ENCODE results near the gene ITGB3BP.
"Not testable (repeated sequence)": the region's sequence is repeated elsewhere in the genome, so short reads cannot be mapped to it uniquely, and the experiment has no call there.

ITGB3BP gene

DNA sequence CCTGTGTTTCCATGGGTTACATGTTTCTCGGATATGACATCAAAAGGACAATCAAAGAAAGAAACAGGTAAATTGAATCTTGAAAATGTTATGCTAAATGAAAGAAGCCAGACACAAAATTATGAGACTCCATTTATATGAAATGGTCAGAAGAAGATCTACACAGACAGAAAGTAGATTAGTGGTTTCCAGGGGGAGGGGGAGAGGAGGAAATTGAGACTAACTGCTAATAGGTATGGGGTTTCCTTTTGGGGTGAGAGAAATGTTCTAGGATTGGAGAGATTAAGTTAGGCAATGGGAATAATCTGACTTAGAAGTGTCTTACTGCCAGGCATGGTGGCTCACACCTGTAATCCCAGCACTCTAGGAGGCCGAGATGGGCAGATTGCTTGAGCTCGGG lies 21.8 kb downstream of the ITGB3BP start:
- DNase-seq: no peak

DNA sequence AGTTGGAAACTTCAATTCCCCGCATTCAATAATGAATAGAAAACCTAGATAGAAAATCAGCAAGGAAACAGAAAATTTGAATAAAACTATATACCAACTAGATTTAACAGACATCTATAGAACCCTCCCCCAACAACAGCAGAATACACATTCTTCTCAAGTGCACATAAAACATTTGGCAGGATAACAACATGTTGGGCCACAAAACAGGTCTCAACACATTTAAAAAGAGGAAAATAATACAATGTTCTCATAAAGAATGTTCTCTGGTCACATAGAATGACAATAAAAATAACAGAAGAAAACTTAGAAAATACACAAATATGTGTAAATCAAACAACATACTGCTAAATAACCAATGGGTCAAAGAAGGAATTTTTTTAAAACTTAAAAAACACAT lies 24.9 kb downstream of the ITGB3BP start:
- DNase-seq: no peak

DNA sequence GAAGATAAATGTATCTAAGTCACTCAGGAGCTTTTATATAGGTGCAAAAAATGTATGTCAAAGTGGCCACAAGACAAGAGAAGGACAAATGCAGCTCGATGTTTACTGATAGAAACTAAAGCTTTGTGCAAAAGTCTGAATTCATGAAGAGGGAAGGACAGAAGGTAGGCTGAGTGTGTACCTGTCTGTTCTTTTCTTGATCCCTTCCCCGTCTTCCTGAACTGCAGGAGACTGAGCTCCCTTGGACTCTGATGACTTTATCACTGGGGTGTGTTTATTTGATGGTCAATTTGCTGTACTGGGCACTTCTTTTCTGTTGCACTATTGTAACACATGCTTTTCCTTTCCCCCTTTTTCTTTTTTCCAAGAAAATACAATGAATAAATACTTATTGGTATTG lies 25.4 kb downstream of the ITGB3BP start:
- DNase-seq: no peak

DNA sequence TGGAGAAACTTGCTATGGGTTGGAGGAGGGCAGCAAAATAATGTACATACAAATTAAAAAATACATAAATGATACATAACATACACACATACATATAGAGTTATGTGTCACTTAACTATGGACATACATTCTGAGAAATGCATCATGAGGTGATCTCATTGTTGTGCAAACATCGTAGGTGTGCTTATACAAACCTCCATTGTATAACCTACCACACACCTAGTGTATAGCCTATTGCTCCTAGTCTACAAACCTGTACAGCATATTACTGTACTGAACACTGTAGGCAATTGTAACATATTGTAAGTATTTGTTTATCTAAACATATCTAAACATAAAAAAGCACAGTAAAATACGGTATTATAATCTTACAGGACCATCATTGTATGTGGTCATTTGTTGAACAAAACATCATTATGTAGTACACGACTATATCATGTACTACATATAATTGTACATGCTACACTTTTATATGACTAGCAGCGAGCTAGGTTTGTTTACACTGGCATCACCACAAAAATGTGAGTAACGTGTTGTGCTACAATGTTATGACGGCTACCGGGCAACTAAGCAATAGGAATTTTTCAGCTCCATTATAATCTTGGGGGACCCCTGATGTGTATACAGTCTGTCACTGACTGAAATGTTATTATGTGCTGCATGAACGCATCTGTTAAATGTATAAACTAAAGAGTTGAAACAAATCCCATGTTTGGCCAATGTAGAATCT lies 35.5 kb downstream of the ITGB3BP start:
- DNase-seq: no peak

DNA sequence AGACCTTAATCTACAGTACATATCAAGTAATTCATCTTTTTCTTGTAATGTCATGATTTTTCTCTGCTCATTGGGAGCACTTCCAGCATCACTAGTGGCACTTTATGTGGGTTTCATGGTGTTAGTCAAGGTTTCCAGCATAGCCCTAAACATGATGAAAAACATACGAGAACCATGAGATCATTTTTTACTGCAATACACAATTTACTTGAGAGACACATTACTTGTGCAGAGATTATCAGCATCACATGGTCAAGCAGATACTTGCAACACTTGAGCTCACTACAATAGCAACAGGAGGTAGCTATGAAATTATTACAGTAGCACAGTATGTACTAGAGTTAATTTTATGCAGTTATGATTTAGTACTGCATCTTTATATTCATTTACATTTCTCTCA lies 36.4 kb downstream of the ITGB3BP start:
- no peak for DNase-seq

DNA sequence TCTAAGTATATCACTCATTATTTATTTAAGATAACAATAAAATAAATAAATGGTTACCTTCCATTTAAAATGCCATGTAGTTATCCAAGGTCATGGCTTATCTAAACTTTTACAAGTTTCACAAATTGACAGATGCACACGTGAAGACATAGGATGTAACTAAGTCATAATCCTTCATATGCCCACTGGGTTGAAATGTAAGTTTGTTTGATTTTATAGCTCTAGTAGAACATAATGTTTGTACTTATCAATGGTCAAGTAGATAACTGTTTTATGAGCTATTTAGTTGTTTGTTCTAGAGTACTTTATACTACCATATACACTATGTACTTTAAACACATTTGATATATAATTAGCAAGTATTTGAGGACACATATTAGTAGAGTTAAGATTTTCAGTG lies 43.0 kb downstream of the ITGB3BP start:
- no peak for DNase-seq

DNA sequence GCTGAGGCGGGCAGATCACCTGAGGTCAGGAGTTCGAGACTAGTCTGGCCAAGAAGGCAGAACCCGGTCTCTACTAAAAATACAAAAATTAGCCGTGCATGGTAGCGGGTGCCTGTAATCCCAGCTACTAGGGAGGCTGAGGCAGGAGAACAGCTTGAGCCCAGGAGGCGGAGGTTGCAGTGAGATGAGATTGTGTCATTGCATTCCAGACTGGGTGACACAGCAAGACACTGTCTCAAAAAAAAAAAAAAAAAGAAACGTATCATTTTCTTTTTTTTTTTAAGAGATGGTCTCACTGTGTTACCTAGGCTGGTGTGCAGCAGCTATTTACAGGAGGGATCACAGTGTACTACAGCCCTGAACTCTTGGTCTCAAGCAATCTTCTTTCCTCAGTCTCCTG lies 47.3 kb downstream of the ITGB3BP start:
- DNase-seq: no peak

DNA sequence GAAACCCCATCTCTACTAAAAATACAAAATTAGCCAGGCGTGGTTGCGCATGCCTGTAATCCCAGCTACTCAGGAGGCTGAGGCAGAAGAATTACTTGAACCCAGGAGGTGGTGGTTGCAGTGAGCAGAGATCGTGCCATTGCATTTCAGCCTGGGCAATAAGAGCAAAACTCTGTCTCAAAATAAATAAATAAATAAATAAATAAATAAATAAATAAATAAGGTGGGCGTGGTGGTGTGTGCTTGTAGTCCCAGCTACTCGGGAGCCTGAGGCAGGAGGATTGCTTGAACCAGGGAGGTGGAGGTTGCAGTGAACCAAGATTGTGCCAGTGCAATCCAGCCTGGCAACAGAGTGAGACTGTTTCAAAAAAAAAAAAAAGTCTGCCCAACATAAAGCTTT lies 54.3 kb downstream of the ITGB3BP start:
- DNase-seq: not testable (repeated sequence)

DNA sequence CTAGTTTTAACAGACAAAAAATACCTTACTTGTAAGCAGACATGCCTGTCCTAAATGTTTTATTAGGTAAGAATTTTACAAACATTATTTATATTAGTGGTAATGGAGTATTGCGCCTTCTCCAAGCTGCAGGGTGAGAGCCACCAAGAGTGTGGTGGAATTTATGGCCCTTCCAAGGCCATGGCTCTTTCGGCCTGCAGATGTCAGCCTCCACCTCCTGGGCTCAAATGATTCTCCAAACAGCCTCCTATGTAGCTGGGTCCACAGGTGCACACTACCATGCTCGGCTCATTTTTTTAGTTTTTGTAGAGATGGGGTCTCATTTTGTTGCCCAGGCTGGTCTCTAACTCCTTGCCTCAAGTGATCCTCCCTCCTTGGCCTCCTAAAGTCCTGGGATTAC lies 56.3 kb downstream of the ITGB3BP start:
- DNase-seq: no peak

DNA sequence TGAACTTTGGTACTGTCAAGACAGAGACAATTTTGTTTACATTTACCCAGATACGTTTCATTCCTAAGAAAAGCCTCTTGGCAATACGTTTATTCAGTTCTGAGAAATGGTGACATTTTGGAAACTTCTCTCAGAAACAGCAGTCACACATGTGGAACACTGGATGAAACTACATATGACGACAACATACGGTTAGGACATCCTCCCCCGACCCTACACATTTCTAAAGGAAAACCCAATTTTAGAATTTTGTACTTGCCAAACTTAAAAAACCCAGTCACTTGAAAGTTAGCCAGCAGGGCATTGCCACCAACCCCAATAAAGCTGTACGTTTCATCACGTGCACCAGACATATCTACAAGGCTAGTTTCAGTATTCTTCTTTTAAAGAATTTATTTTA lies 56.8 kb downstream of the ITGB3BP start:
- DNase-seq: no peak

DNA sequence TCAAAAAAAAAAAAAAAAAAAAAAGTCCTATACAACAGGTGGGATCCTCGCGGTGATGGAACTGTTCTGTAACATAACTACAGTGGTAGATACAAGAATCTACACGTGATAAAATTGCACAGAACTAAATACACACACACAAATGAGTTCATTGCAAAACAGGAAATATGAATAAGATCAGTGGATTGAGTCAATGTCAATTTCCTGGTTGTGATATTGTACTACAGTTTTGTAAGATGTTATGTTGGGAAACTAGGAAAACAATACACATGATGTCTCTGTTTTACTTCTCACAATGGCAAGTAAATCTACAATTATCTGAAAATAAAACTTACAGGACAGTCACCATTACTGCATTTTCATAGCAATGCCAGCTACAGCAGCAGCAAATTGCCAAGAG lies 59.8 kb downstream of the ITGB3BP start:
- no peak for DNase-seq

DNA sequence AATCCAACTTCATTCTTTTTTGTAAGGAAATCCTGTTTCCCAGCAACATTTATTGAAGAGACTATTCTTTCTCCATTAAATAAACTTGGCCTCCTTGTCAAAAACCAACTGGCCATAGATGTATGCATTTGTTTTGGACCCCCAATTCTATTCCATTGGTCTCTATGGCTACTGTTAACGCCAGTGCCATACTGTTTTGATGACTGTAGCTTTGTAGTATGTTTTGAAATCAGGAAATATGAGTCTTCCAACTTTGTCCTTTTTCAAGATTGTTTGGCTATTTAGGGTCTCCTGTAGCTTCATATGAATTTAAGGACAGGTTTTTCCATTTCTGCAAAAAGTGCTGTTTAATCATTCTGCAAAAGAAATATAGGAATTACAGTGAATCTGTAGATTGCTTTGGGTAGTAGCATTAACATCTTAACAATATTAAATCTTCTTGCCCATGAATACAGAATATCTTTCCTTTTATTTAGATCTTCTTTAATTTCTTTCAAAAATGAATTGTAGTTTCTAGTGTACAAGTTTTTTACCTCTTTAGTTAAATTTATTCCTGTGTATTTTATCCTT lies 61.3 kb downstream of the ITGB3BP start:
- DNase-seq: no peak

DNA sequence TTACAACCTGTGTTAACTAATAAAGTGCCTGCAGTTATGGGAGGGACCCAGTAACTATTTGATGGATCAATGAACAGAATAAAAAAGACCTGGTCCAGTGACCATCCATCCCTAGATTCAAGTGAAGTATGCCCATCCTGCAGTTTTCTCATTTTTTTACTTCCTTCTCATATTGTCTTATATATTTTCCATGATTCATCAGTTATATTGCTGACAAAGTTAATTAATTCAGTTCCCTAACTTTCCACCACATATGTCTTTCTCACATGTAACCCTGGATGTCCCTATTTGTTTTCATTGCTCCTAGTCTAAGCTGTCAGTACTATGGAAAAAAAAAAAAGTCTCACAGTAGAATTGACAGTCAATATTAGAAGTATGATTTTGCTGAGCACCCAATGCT lies 64.3 kb downstream of the ITGB3BP start:
- no peak for DNase-seq

DNA sequence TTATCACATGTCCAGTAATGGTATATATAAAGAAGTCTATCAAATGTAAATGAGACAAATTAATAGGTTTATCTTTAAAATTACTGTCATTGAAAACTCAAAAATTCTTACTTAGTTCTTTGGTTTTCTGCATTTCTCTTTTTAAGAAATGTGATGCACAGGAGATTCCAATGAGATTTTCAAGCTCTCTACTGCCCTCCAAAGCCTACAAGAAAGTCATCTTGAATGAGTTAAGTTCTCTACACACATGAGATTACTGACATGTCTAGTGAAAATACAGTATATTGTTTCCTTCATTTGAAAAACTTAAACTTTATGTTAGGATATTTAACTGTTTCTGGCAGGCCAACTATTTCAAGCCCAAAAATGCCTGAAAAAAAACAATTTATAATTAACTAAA lies 68.8 kb downstream of the ITGB3BP start:
- no peak for DNase-seq

DNA sequence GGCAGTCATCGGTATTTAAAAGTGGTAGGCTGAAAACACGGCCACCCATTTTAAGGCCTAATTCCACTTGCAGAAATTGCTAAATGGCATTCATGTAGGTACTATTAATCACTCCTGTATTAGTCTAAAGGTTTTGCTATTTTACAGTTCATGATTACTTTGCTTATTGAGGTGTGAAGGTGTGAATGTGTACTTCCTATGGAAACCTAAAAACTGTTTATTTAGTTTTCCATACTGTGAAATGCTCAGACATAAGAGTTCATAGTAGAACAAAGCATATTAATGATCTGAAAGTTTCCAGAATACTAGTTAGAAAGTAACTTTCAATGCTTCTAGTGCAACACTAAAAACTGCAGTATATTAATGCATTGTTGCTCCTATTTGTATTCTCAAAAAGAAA lies 69.8 kb downstream of the ITGB3BP start:
- no peak for DNase-seq

DNA sequence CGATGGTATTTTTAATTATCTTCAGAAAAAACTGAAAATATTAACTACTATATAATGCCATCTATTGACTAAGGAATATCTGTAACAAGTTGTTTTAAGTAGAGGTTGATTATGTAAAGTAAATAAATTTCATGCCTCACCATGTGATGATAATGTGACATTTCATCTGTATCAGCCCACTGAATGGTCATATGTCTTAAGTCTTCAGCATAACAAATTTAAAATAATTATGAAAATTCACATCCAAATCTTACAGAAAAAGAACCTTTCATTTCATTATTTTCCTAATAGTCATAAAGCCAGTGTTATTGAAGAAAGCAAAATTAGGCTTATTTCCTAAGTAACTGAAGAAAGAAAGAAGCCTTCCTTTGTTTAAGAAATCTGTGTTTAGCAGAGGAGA lies 72.6 kb downstream of the ITGB3BP start:
- no peak for DNase-seq

DNA sequence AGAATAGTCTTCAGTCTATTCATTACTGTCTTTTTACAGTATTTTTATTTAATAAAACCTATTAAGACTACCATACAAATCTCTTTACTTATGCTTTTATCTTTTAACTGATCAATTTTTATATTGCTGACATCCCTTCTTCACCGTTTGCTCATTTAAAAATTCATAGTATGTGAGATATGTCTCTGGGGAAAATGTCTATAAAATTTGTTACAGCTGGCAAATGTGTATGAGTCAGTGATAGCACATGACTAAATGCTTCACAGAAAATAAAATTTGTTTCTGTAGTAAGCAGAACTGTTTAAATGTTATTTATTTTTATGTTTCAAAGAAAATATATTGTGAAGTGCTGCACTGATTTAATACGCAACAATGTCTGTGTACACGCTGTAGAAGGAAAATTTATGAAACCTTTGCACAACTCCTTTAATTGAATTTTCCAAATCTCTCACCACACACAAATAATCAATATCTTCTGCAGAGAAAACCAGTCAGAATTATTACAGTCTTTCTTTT lies 74.2 kb downstream of the ITGB3BP start:
- DNase-seq: no peak

DNA sequence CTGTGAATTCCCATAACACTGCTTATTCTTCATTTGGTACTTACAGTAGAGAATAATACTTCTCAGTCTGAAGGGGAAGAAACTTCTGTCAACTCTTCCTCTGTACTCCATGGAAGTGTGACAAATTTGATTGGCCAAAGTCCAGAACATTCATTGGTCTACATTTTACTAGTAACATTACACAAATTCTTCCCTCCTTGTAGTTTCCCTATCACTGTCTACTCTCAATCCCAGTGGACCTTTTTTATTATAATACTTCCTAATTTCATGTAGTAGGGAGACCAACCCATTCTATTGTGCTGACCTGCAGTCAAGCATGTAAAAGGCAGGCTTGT lies 80.9 kb downstream of the ITGB3BP start:
- DNase-seq: no peak

DNA sequence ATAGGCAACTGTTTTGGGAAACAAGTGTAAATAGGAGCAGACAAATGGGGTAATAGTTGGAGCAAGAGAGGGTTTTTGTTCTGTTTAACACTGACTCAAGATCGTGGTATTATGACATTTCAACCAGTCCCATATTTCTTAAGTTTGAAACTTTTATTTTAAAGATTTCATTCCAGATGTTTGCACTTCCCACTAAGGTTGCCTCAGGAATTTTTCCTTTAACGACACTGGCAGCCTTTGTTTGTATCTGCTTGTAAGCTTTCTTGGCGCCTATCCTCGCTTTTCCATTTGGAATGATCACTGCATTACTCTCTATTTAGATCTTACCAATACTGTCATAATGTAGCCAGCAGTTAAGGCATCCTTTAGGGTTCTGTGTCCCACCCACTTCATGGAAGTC lies 87.9 kb downstream of the ITGB3BP start:
- DNase-seq: no peak

DNA sequence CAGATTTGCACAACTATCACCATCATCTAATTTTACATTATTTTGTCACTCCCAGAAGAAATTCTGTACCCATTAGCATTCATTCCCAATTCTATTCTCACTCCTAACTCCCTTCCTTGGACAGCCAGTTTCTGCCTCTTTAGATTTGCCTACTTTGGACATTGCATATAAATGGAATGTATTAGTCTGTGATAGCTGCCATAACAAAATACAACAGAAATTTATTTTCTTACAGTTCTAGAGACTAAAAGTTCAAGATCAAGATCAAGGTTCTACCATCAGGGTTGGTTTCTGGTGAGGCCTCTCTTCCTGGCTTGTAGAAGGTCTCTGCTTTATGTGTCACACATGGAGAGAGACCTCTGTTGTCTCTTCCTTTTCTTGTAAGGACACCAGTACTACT lies 93.7 kb downstream of the ITGB3BP start:
- DNase-seq: no peak

DNA sequence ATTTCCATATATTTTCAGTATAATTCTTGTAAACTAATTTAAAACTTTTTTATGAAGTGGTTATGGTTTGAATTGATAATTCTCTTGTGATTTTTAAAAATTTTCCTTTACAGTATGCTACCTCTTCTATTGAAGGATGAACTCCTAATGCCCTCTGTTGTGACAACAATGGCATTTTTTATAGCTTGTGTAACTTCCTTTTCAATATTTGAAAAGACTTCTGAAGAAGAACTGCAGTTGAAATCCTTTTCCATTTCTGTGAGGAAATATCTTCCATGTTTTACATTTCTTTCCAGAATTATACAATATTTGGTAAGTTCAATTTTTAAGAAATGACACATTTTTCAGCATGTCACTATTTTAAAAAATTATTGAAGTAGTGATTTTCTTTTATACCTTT lies 94.2 kb downstream of the ITGB3BP start:
- DNase-seq: no peak

DNA sequence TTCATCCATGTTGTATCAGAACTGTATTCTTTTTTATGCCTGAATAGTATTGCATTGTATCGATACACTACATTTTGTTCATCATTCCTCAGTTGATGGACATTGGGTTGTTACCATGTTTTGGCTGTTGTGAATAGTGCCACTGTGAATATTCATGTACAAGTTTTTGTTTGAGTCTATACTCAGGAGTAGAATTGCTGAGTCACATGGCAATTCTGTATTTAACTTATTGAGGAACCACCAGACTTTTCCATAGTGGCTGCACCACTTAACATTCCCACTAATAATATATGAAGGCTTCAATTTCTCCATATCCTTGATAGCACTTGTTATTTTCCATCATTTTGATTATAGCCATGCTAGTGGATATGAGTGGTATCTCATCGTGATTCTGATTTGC lies 99.4 kb downstream of the ITGB3BP start:
- no peak for DNase-seq

DNA sequence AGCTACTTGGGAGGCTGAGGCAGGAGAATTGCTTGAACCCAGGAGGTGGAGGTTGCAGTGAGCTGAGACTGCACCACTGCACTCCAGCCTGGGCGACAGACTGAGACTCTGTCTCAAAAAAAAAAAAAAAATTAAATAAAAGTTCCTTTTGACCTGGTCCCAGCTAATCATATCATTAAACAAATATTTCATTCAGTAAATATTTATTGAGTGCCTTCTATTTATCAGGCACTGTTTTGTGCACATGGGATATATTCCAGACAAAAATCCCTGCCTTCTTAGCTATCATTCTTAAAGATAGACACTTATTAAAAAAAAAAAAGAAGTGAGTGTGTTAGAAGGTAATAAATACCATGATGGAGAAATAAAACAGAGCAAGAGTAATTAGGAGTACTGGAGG lies 102.3 kb downstream of the ITGB3BP start:
- DNase-seq: not testable (repeated sequence)

DNA sequence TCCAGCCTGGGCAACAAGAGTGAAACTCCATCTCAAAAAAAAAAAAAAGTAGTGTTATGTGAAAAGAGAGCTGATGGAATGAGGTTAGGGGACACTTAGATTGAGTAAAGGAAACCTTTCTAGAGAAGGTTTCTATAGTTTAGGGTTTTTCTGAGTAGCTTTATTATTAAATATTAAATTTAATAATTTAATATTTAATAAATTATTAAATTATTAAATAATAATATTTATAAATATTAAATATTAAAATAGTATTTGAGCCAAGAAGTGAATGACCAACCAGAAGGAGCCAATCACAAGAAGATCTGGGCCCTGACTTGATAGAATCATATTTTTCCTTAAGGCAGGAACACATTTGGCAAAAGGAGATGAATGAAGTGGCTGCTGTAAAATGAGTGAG lies 104.9 kb downstream of the ITGB3BP start:
- DNase-seq: no peak

DNA sequence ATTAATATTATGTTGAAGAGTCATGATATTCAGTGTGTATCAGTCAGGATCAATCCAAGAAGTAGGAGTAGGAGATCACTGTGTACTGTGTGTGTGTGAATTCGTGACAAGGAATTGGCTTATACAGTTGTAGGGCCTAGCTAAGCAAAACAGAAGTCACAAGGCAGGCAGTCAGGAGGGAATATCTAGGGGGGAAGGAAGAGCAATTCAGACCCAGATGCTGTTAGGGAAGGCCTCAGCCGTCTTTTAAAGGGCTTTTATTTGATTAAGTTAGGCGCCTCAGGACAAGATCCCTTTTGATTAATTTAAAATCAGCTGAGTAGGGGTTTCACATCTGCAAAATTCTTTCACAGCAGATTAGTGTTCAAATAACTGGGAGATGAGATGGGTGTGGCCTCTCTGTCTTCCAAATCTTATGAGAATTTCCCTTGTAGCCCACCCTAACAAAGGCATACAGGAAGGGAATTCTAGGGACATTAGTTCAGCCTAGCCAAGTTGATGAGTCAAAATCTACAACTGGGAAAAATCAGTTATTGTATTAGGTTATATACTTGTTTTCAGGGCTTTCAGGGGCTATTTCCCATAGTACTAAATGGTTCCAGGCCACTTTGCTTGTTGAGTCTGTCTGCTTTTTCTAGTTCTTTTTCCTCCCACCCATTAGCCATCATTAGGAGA lies 108.2 kb downstream of the ITGB3BP start:
- DNase-seq: no peak

All from NCI-H2171 (cell line).